ENCODE measurements around the gene TRIM4.

DNA sequence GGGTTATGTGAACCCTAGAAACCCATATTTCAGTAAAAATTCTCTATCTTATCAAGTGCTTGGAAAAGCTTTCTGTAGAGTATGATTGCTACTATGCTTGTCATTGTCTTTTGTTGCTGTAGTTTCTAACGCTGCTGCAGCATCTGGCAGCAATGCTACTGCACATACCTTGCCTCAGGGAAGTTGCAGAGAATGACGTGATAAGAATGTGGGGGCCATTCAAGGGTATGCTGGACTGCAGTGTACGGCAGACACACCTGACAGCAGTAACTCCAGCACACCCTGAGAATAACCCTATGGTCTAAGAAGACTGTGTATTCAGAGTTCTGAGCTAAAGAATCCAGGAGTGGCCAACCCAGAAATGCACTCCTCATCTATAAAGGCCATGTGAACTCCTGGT lies 20.5 kb downstream of the TRIM4 start:
- TF ChIP-seq, protein P1, sequence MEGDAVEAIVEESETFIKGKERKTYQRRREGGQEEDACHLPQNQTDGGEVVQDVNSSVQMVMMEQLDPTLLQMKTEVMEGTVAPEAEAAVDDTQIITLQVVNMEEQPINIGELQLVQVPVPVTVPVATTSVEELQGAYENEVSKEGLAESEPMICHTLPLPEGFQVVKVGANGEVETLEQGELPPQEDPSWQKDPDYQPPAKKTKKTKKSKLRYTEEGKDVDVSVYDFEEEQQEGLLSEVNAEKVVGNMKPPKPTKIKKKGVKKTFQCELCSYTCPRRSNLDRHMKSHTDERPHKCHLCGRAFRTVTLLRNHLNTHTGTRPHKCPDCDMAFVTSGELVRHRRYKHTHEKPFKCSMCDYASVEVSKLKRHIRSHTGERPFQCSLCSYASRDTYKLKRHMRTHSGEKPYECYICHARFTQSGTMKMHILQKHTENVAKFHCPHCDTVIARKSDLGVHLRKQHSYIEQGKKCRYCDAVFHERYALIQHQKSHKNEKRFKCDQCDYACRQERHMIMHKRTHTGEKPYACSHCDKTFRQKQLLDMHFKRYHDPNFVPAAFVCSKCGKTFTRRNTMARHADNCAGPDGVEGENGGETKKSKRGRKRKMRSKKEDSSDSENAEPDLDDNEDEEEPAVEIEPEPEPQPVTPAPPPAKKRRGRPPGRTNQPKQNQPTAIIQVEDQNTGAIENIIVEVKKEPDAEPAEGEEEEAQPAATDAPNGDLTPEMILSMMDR (conservative IDR thresholded peaks at IDR 0.05; ENCODE audit: low read length) = no peak
- TF ChIP-seq EZH2phosphoT487 (IDR thresholded peaks at IDR 0.05; ENCODE audit: borderline replicate concordance) = no peak
